Activated T-helper 2 cell treated with anti-CD3 and anti-CD28 coated beads, Interferon-gamma antibody, Interleukin-2, Interleukin-4, amounts not matched to agents 10 μg/mL and 5 μg/mL and 100 μg/mL, durations not matched to agents 14 hours and 24 hours and 36 hours (primary cell): ENCODE measurements around the gene PRKAR1B. TPM values are rescaled to one million over a fixed set of nuclear protein-coding genes. Genes with fewer than 3 reads are reported as not detected.

Experiments
- DNase-seq: peaks from one replicate; pipeline ENCODE4 v3.0.0; 2021; ENCODE audit warnings: low spot score
- H3K27ac Mint-ChIP-seq: one replicate; pipeline ENCODE4 v1.8.0; 2021; ENCODE audit warnings: mixed read lengths
- H3K27me3 Mint-ChIP-seq: one replicate; pipeline ENCODE4 v1.8.0; 2021; ENCODE audit warnings: low read depth, mixed read lengths
- H3K36me3 Mint-ChIP-seq: one replicate; pipeline ENCODE4 v1.8.0; 2021; ENCODE audit warnings: low read depth, mixed read lengths
- H3K4me1 Mint-ChIP-seq: one replicate; pipeline ENCODE4 v1.8.0; 2021; ENCODE audit warnings: low read depth, mixed read lengths
- H3K4me3 Mint-ChIP-seq: one replicate; pipeline ENCODE4 v1.8.0; 2021; ENCODE audit warnings: low read depth, mild to moderate bottlenecking, moderate library complexity, mixed read lengths
- H3K9me3 Mint-ChIP-seq: one replicate; pipeline ENCODE4 v1.8.0; 2021; ENCODE audit warnings: mixed read lengths
- intact Hi-C: fragments of 100-400 bp; cut with micrococcal nuclease; formaldehyde crosslinking; loops from one replicate; pipeline ENCODE4 v1.15.1; 2023
- total RNA-seq: library from RNA; stranded (reverse); gene quantifications from 2 replicates; pipeline ENCODE4 v1.2.3, GENCODE V29; 2022

Gene PRKAR1B
- total RNA-seq, 1 donor from 2014 or later, result 38.9 TPM

DNA sequence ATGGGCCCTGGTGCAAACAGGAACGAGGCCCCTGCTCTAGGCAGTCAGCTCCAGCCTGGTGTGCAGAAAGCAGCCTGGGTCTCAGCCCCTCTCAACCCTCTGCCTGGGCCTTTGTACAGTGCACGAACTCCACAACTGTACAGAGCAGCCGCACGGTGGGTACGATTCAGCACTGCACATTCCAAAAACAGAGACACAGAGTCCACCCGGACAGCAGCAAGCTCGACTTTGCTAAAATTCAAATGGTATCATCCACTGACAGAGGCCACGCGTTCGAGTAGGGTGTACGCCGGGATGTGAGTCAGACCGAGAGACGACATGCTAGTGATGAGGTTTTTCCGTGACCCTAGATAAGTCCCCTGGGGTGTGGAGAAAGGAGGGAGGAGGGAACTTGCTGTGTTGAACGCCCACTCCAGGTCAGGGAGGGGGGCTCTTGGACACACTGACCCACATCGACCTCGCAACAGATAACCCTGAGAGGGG lies 141.8 kb downstream of the PRKAR1B start:
- H3K36me3 Mint-ChIP-seq, result peaks cover 60% of the 10 kb centered on the region
- H3K4me3 Mint-ChIP-seq, result peak overlapping the region; percentile 85
- peak; percentile 66 for DNase-seq
- intact Hi-C loops, result loop anchor here (1.0 kb wide), 1 partner anchor 16 kb away; no protein-coding TSS in a partner anchor
- peaks cover 33% of the 10 kb centered on the region for H3K4me1 Mint-ChIP-seq
- H3K27ac Mint-ChIP-seq, result peak overlapping the region; percentile 95
- H3K27me3 Mint-ChIP-seq, result no peaks in the 10 kb centered on the region
- H3K9me3 Mint-ChIP-seq, result peaks cover 27% of the 10 kb centered on the region

DNA sequence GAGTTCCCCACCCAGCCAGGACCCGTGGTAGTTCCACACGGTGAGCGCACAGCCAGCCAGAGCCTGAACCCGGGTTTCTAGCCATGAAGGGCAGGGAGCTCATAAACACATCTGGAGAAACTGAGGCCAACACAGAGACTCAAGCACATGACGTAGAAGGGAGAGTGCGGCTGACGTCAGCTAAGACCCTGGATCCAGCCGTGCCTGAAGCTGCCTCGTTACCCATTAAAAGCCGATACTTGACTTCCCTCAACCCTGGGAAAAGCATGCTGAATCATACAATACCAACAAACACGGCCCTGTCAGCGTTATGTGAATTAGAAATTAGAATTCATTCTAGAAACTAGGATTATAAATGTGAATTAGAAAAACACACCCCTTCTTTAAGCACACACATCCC lies 142.3 kb downstream of the PRKAR1B start:
- intact Hi-C loops, result loop anchor here (1.0 to 5.0 kb wide), 4 partner anchors 16 to 141 kb away; partner anchors contain the start of gene DNAAF5
- peaks cover 60% of the 10 kb centered on the region for H3K36me3 Mint-ChIP-seq

DNA sequence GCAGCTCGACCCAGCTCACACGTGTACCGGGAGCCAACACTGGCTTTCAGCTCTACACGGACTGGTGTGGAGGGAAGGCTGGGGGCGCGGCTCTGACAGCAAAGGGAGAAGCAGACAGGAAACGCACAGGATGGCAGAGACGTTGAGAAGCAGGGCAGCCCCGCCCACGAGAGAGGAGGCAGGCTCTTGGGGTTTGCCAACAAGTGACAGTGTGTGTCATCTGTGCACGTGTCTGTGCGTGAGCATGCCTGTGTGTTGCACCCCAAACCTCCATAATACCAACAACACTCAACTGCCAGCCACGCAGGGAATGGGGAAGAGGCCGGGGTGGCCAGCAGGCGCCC lies 143.0 kb downstream of the PRKAR1B start:
- DNase-seq, result peak; percentile 88
- Mint-ChIP-seq H3K4me3 (peak overlapping the region; percentile 85), H3K9me3 (peaks cover 26% of the 10 kb centered on the region), H3K27ac (peak overlapping the region; percentile 95), H3K4me1 (peaks cover 33% of the 10 kb centered on the region), H3K36me3 (peaks cover 52% of the 10 kb centered on the region), H3K27me3 (no peaks in the 10 kb centered on the region)
- intact Hi-C loops, result loop anchor here (1.0 to 5.0 kb wide), 3 partner anchors 34 to 142 kb away; partner anchors contain the start of gene DNAAF5

More for the DNA sequence above, 142.3 kb downstream of the PRKAR1B start:
- Mint-ChIP-seq H3K4me3 (peak overlapping the region; percentile 85), H3K27me3 (no peaks in the 10 kb centered on the region), H3K27ac (peak overlapping the region; percentile 95), H3K4me1 (peaks cover 33% of the 10 kb centered on the region), H3K9me3 (peaks cover 27% of the 10 kb centered on the region)
- DNase-seq, result no peak

DNA sequence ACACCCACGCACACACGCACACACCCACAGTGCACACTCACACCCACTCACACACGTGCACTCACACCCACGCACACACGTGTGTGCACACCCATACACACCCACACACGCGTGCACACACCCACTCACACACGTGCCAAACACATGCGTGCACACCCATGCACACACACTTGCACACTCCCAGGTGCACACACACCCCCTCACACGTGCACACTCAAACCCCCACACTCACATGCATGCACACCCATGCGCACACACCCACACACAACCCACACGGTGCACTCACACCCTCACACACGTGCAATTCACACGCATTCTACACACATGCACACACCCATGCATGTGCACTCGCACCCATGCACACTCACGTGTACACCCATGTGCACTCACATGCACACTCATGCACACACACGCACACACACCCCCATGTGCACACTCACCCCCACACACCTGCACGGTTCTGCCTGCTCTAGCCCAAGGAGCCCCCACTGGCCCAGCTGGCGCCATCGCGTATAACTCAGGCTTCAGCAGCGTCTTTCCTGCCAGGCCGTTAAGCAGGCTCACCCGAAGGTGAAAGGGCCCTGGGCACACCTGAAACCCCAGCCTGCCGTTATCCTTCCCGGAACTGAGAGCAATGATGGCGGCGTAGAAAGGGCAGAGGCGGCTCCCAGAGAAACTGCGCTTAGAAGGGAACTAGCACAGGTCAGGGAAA lies 143.5 kb downstream of the PRKAR1B start:
- peaks cover 33% of the 10 kb centered on the region for H3K4me1 Mint-ChIP-seq
- H3K9me3 Mint-ChIP-seq, result peaks cover 20% of the 10 kb centered on the region
- peak overlapping the region; percentile 95 for H3K27ac Mint-ChIP-seq
- DNase-seq, result no peak
- intact Hi-C loops, result loop anchor here (1.0 to 5.0 kb wide), 3 partner anchors 35 to 143 kb away; partner anchors contain the start of gene DNAAF5
- H3K36me3 Mint-ChIP-seq, result peaks cover 51% of the 10 kb centered on the region
- H3K27me3 Mint-ChIP-seq, result no peaks in the 10 kb centered on the region
- peak overlapping the region; percentile 85 for H3K4me3 Mint-ChIP-seq

DNA sequence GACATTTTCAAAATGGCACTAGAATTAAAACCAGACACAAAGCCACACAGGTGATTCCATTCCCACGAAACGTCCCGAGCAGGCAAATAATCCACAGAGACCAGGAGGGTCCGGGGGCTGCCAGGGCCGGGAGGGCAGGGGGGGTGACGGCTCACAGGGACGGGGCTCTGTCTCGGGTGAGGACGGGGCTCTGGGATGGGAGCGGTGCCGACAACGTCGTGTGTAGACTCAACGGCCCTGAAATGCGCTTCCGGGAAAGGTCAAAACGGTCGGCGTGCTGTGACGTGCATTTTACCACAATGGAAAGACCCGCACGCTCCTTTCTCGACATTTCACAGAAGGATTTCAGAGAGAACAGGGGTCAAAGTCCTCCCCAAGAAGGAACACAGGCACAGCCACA lies 144.2 kb downstream of the PRKAR1B start:
- DNase-seq, result no peak
- peaks cover 15% of the 10 kb centered on the region for H3K9me3 Mint-ChIP-seq
- no peaks in the 10 kb centered on the region for H3K27me3 Mint-ChIP-seq
- peak overlapping the region; percentile 95 for H3K27ac Mint-ChIP-seq
- H3K4me3 Mint-ChIP-seq, result peak overlapping the region; percentile 85
- peaks cover 47% of the 10 kb centered on the region for H3K36me3 Mint-ChIP-seq
- peaks cover 30% of the 10 kb centered on the region for H3K4me1 Mint-ChIP-seq
- intact Hi-C loops, result loop anchor here (5.0 kb wide), 1 partner anchor 61 kb away; no protein-coding TSS in a partner anchor

DNA sequence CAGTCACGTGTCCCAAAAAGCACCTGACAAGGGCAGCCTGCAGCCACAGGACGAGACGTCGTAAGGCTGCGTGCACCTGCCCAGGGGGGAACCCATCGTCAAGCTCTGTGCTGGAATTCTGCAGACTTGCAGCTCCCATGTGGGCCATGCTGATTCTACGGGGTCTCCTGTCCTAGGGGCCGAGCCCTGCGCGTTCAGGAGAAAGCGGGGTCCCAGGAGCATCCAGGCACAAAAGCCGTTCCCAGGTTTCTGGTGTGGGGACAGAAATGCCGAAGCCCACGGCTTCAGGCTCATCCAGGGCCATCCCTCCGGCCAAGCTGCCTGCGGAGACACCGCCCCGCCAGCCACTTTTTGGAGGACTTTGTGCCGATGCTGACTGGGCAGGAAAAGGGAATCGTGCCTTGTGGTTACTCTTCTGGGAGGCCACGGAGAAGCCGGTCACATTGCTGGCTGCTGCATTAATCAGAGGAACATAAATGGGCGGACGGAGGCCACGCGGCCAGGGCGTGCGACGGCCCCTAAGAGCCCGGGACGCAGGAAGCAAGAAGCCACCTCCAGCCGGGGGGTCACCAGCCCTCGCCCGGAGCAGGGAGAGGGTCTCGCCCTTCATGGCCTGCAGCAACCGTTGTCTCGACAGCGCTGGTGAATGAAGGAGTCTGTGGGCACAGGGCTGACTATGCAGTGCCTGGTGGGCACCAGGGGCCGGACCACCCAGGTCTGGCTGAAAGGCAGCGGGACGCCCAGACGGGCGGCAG lies 144.8 kb downstream of the PRKAR1B start:
- H3K9me3 Mint-ChIP-seq, result peaks cover 15% of the 10 kb centered on the region
- peaks cover 42% of the 10 kb centered on the region for H3K36me3 Mint-ChIP-seq
- H3K27ac Mint-ChIP-seq, result peak overlapping the region; percentile 28
- intact Hi-C loops, result loop anchor here (5.0 kb wide), 1 partner anchor 60 kb away; no protein-coding TSS in a partner anchor
- H3K27me3 Mint-ChIP-seq, result no peaks in the 10 kb centered on the region
- no peak for DNase-seq
- no peak overlapping the region for H3K4me3 Mint-ChIP-seq
- H3K4me1 Mint-ChIP-seq, result peaks cover 30% of the 10 kb centered on the region

DNA sequence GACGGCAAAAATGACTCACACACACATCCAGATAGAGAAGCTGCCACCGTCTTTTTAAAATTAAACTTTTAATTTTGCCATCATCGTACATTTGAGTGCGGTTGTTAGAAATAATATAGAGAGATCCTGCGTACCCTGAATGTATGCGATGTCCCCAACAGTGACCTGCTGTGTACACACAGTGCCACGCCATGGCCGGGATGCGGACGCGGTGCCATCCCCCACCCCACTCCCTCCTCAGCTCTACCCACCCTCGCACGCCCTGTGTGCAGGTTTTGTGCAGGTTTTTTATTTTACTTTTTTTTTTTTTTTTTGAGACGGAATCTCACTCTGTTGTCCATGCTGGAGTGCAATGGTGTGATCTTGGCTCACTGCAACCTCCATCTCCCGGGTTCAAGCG lies 148.7 kb downstream of the PRKAR1B start:
- H3K4me3 Mint-ChIP-seq, result no peak overlapping the region
- H3K4me1 Mint-ChIP-seq, result peaks cover 6% of the 10 kb centered on the region
- no peaks in the 10 kb centered on the region for H3K27me3 Mint-ChIP-seq
- H3K27ac Mint-ChIP-seq, result no peak overlapping the region
- peaks cover 19% of the 10 kb centered on the region for H3K36me3 Mint-ChIP-seq
- no peaks in the 10 kb centered on the region for H3K9me3 Mint-ChIP-seq
- DNase-seq, result no peak
- intact Hi-C loops, result no loop called here

DNA sequence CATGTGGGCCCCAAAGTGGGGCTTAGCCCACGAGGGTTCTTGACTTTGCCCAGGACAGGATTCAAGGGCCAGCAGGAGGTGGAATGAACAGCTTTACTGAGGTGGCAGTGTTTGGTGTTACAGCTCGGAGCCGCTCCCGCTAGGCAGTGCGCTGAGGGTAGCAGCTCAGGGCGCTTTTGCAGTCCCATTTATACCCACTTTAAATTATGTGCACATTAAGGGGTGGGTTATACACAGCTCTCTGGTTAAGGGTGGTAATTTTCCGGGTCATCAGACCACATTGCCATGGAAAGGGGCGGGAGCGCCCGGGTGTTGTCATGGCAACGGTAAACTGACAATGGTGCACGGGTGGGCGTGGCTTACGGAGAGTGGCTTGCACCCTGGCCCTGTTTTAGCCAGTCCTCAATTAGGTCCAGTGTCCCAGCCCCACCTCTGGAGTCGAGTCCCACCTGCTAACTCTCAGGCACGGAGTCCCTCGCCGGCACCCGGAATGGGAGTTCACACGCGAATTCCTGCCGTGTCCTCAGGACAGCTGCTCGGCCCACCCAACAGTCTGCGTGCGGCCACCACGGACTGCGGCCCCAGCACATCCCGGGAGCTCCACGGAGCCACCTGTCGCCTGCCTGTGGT lies 149.2 kb downstream of the PRKAR1B start:
- no peaks in the 10 kb centered on the region for H3K9me3 Mint-ChIP-seq
- intact Hi-C loops, result no loop called here
- no peak overlapping the region for H3K27ac Mint-ChIP-seq
- peaks cover 15% of the 10 kb centered on the region for H3K36me3 Mint-ChIP-seq
- peaks cover 4% of the 10 kb centered on the region for H3K4me1 Mint-ChIP-seq
- H3K4me3 Mint-ChIP-seq, result no peak overlapping the region
- no peak for DNase-seq
- H3K27me3 Mint-ChIP-seq, result no peaks in the 10 kb centered on the region

DNA sequence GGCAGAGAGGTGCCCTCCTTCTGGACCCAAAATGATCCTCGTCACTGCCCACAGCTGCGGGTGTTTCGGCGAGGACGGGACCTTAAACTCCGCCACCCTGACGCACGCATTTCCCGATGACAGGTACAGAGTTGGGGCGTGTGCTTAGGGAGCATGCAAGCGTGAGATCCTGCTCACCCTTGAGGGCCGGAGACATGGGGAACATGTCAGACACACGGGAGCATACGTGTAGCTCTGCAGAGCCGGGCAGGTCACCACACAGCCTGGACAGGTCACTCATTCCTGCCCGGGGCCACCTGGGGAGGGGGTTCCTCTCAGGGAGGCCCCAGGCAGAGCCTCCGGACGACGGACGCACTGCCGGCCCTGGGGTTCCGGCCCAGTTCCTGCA lies 149.8 kb downstream of the PRKAR1B start:
- Mint-ChIP-seq H3K4me1 (peaks cover 4% of the 10 kb centered on the region), H3K9me3 (no peaks in the 10 kb centered on the region), H3K4me3 (no peak overlapping the region), H3K27me3 (no peaks in the 10 kb centered on the region), H3K27ac (no peak overlapping the region), H3K36me3 (peaks cover 15% of the 10 kb centered on the region)
- intact Hi-C loops, result no loop called here
- DNase-seq, result no peak

DNA sequence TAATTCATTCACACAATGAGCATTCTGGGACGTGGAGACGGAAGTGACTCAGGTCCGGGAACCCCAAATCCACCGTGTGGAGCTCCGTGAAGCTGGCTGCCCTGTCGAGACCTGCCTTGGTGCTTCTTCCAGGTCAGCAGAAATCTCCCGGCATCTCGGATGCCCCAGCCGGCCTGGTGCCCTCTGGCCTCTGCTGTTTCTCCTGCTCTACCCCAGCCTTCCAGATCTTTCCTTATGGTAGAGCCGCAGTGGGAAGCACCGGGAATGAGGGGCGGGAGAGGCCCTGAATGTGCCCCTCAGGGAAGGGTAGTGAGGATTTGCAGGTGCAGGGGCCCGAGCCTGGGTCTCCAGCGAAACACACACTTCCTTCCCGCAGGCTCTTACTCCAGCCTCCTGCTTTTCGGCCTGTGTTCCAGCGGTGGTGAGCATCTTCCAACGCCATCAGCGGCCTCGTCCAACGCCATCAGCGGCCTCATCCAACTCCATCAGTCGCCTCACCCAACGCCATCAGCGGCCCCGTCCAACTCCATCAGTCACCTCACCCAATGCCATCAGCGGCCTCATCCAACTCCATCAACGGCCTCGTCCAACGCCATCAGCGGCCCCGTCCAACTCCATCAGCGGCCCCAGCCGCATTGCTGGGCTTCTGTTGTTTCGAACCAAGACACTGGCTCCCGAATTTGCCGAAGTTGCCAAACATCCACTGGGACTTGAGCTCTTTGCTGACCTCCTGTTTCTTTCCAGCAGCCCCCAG lies 150.4 kb downstream of the PRKAR1B start:
- H3K9me3 Mint-ChIP-seq, result no peaks in the 10 kb centered on the region
- H3K4me1 Mint-ChIP-seq, result peaks cover 4% of the 10 kb centered on the region
- peaks cover 15% of the 10 kb centered on the region for H3K36me3 Mint-ChIP-seq
- H3K4me3 Mint-ChIP-seq, result no peak overlapping the region
- no peaks in the 10 kb centered on the region for H3K27me3 Mint-ChIP-seq
- H3K27ac Mint-ChIP-seq, result no peak overlapping the region
- no peak for DNase-seq
- intact Hi-C loops, result no loop called here

DNA sequence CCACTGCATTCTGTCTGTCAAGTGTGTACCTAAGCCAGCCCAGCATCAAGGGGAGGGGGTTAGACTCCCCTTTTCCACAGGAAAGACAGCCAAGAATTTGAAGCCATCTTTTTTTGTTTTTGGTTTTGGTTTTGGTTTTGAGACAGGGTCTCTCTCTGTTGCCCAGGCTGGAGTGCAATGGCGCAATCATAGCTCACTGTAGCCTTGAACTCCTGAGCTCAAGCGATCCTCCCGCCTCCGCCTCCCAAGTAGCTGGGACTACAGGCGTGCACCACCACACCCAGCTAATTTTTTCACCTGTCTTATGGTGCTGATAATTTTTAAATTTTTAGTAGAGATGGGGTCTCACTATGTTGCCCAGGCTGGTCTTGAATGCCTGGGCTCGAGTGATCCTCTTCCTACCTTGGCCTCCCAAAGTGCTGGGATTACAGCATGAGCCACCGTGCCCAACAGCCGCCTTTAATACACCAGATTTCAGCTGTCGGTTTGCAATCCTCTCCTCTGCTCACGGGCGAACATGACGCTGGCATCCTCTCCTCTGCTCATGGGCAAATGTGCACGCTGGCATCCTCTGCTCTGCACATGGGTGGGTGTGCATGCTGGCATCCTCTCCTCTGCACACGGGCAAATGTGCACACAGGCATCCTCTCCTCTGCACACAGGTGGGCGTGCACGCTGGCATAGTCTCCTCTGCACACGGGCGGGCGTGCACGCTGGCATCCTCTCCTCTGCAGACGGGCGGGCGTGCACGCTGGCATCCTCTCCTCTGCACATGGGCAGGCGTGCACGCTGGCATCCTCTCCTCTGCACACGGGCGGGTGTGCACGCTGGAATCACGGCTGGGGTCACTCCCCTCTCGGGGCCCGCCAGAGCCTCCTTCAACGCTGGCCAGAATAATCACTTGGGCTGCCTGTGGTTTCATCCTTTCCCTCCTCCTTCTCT lies 151.4 kb downstream of the PRKAR1B start:
- H3K4me3 Mint-ChIP-seq, result no peak overlapping the region
- H3K27ac Mint-ChIP-seq, result no peak overlapping the region
- DNase-seq, result no peak
- intact Hi-C loops, result no loop called here
- peaks cover 15% of the 10 kb centered on the region for H3K36me3 Mint-ChIP-seq
- no peaks in the 10 kb centered on the region for H3K27me3 Mint-ChIP-seq
- peaks cover 4% of the 10 kb centered on the region for H3K4me1 Mint-ChIP-seq
- no peaks in the 10 kb centered on the region for H3K9me3 Mint-ChIP-seq
